Uterus (tissue), 4 donors: ENCODE results near the gene CRIM1. TPM values are rescaled to one million over a fixed set of nuclear protein-coding genes. Genes with fewer than 3 reads are reported as not detected.
A peak's percentile ranks its signal among the peaks of the same experiment; 100 is the strongest.

Experiments
- DNase-seq, 2 donors: peaks; one replicate each; pipeline ENCODE4 v3.0.0-alpha.2; 2019 to 2020
- H3K27ac ChIP-seq, 2 donors: fragments of 200-600 bp; sonication (generic); 1 replicate in 1 of 2; 2 replicates in 1 of 2; pipeline ENCODE4 v1.5.1; 2016 to 2018
- H3K27me3 ChIP-seq, 2 donors: fragments of 200-600 bp; sonication (generic); one replicate each; pipeline ENCODE4 v1.5.1; 2018 to 2019; ENCODE audit warnings: control low read depth in 1 of 2
- H3K36me3 ChIP-seq, 2 donors: fragments of 200-600 bp; sonication (generic); one replicate each; pipeline ENCODE4 v1.5.1; 2019; ENCODE audit warnings: control low read depth in 1 of 2
- H3K4me1 ChIP-seq, 2 donors: fragments of 200-600 bp; sonication (generic); one replicate each; pipeline ENCODE4 v1.5.1; 2018 to 2019; ENCODE audit warnings: control low read depth in 1 of 2
- H3K4me3 ChIP-seq, 2 donors: fragments of 200-600 bp; sonication (generic); 1 replicate in 1 of 2; 2 replicates in 1 of 2; pipeline ENCODE4 v1.5.1; 2018 to 2019; ENCODE audit warnings: mild to moderate bottlenecking in 1 of 2
- H3K9me3 ChIP-seq, 2 donors: fragments of 200-600 bp; sonication (generic); one replicate each; pipeline ENCODE4 v1.5.1; 2019; ENCODE audit warnings: control low read depth in 1 of 2
- POLR2A ChIP-seq, 2 donors: fragments of 450-650 bp; IDR thresholded peaks; one replicate each; pipeline ENCODE4 v1.6.1; 2016; ENCODE audit warnings: antibody characterized with exemption in 2 of 2, mild to moderate bottlenecking in 1 of 2, moderate library complexity in 1 of 2
- intact Hi-C: fragments of 100-400 bp; cut with DNase I; formaldehyde crosslinking; loops from one replicate; pipeline ENCODE4 v1.15.1; 2023; ENCODE audit warnings: low total_unique reads
- total RNA-seq, 4 donors: library from RNA; depleted of rRNA in 3 of 4; stranded (reverse); fragments of >200 nt in 3 of 4; gene quantifications; one replicate each; pipeline versions ENCODE4 v1.1.0 to v1.2.4, GENCODE V29; 2014 to 2023
- TF ChIP-seq, protein P1 (sequence below), 4 experiments: fragments of 200-600 bp in 2 of 4; fragments of 450-650 bp in 2 of 4; sonication (generic) in 2 of 4; IDR thresholded peaks; one replicate each; pipeline ENCODE4 v1.5.1; 2016 to 2019; ENCODE audit warnings: antibody characterized with exemption in 4 of 4, mild to moderate bottlenecking in 2 of 4, moderate library complexity in 1 of 4
- donor health status: DM: yes; HTN: yes; CAD: no.

CRIM1 gene
- total RNA-seq, 4 donors from 2014 or later: 51.2 to 168 (median 66.6) TPM

GRCh38 chr2:36473230-36473629 lies 117.7 kb downstream of the CRIM1 start:
- Histone ChIP-seq H3K9me3 (no peaks in the 10 kb centered on the region), H3K27ac (no peak overlapping the region), H3K27me3 (no peaks in the 10 kb centered on the region), H3K4me1 (no peaks in the 10 kb centered on the region), H3K36me3 (no peaks in the 10 kb centered on the region), H3K4me3 (no peak overlapping the region)
- TF ChIP-seq, protein P1, sequence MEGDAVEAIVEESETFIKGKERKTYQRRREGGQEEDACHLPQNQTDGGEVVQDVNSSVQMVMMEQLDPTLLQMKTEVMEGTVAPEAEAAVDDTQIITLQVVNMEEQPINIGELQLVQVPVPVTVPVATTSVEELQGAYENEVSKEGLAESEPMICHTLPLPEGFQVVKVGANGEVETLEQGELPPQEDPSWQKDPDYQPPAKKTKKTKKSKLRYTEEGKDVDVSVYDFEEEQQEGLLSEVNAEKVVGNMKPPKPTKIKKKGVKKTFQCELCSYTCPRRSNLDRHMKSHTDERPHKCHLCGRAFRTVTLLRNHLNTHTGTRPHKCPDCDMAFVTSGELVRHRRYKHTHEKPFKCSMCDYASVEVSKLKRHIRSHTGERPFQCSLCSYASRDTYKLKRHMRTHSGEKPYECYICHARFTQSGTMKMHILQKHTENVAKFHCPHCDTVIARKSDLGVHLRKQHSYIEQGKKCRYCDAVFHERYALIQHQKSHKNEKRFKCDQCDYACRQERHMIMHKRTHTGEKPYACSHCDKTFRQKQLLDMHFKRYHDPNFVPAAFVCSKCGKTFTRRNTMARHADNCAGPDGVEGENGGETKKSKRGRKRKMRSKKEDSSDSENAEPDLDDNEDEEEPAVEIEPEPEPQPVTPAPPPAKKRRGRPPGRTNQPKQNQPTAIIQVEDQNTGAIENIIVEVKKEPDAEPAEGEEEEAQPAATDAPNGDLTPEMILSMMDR (IDR thresholded peaks at IDR 0.05): no peak
- no peak for TF ChIP-seq POLR2A (IDR thresholded peaks at IDR 0.05)
- no peak for DNase-seq
- intact Hi-C loops: no loop called here

- TF ChIP-seq, protein P1 (IDR thresholded peaks at IDR 0.05): no peak
- TF ChIP-seq POLR2A (IDR thresholded peaks at IDR 0.05): no peak
- no peak overlapping the region for H3K4me3 ChIP-seq
- H3K4me1 ChIP-seq: peaks cover 0 to 5% of the 10 kb centered on the region in 2 donors
- H3K36me3 ChIP-seq: no peaks in the 10 kb centered on the region
- no peak overlapping the region for H3K27ac ChIP-seq
- no peaks in the 10 kb centered on the region for H3K27me3 ChIP-seq
- intact Hi-C loops: no loop called here
- H3K9me3 ChIP-seq: no peaks in the 10 kb centered on the region
- no peak for DNase-seq
These were observed 120.8 kb downstream of the CRIM1 start for GRCh38 chr2:36476411-36476810.

DNA sequence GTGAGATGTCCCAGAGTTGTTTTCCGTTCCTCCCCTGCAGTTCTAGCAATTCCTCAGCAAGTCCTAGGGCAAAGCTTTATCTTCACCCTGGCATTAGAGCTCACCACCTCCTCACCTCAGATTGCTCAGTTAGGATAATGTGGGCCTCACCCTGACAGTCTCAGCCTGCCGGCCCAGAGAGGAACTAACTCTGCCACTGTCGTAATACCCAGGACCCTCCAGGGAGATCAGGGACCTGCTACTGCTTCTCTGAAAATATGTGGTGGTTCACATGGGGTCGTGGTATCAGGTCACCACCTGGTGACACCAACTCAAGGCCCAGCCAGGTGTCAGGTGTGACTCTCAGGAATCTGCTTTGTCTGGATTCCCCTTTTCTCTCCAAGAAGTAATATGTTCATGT lies 121.7 kb downstream of the CRIM1 start:
- no peaks in the 10 kb centered on the region for H3K27me3 ChIP-seq
- TF ChIP-seq, protein P1 (IDR thresholded peaks at IDR 0.05): no peak
- TF ChIP-seq POLR2A (IDR thresholded peaks at IDR 0.05): no peak

DNA sequence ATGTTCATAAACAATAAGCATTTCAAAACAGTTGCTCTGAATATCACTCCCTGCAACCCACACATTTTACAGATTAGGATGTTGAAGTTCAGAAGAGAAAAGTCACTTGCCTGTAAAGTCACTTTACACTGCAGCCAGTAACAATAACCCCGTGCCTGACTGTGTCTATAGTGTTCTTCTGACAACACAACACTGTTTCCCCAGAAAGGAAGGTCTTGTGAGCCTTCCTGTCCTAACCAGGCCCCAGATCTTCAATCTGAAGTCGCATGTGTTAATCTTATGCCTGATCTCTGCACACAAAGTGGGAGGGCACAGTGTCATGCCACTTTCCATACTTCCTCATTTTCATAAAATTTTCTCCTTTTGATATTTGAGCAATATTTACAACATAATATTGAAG lies 122.2 kb downstream of the CRIM1 start:
- DNase-seq: no peak
- TF ChIP-seq POLR2A (IDR thresholded peaks at IDR 0.05): no peak
- TF ChIP-seq, protein P1 (IDR thresholded peaks at IDR 0.05): no peak
- no peaks in the 10 kb centered on the region for H3K9me3 ChIP-seq
- intact Hi-C loops: no loop called here
- no peaks in the 10 kb centered on the region for H3K36me3 ChIP-seq
- H3K4me3 ChIP-seq: no peak overlapping the region
- peaks cover 0 to 5% of the 10 kb centered on the region in 2 donors for H3K4me1 ChIP-seq
- H3K27ac ChIP-seq: peak overlapping the region in 1 of 2 donors; percentile 73
- H3K27me3 ChIP-seq: no peaks in the 10 kb centered on the region

More for the DNA sequence above, 121.7 kb downstream of the CRIM1 start:
- no peak overlapping the region for H3K4me3 ChIP-seq
- peak overlapping the region in 1 of 2 donors; percentile 73 for H3K27ac ChIP-seq
- DNase-seq: no peak
- no peaks in the 10 kb centered on the region for H3K9me3 ChIP-seq
- intact Hi-C loops: no loop called here
- H3K36me3 ChIP-seq: no peaks in the 10 kb centered on the region
- peaks cover 0 to 5% of the 10 kb centered on the region in 2 donors for H3K4me1 ChIP-seq

GRCh38 chr2:36478332-36478738 lies 122.8 kb downstream of the CRIM1 start:
- DNase-seq: peak in 1 of 2 donors; percentile 42
- TF ChIP-seq POLR2A (IDR thresholded peaks at IDR 0.05): no peak
- TF ChIP-seq, protein P1 (IDR thresholded peaks at IDR 0.05): no peak
- Histone ChIP-seq H3K36me3 (no peaks in the 10 kb centered on the region), H3K4me3 (no peak overlapping the region), H3K4me1 (peaks cover 0 to 5% of the 10 kb centered on the region in 2 donors), H3K27me3 (no peaks in the 10 kb centered on the region), H3K9me3 (no peaks in the 10 kb centered on the region), H3K27ac (peak overlapping the region in 1 of 2 donors; percentile 73)
- intact Hi-C loops: no loop called here
